Fibroblast of skin of scalp (primary cell): ENCODE measurements around the gene C15orf39.

Source experiments
- DNase-seq: peaks from one replicate; pipeline ENCODE4 v3.0.0-alpha.2; 2013

The C15orf39 gene

GRCh38 chr15:75172284-75172820 is 29.3 kb upstream of the C15orf39 start:
- DNase-seq = no peak

GRCh38 chr15:75174102-75174501 is 27.6 kb upstream of the C15orf39 start:
- no peak for DNase-seq

GRCh38 chr15:75174729-75175128 is 27.0 kb upstream of the C15orf39 start:
- DNase-seq = no peak

- DNase-seq = no peak
Measured at GRCh38 chr15:75176396-75176761, 25.3 kb upstream of the C15orf39 start.

GRCh38 chr15:75177360-75178071 is 24.2 kb upstream of the C15orf39 start:
- no peak for DNase-seq

- DNase-seq = no peak
Measured at GRCh38 chr15:75178171-75178937, 23.3 kb upstream of the C15orf39 start.

GRCh38 chr15:75178938-75179745 is 22.5 kb upstream of the C15orf39 start:
- DNase-seq = no peak

- no peak for DNase-seq
Measured at GRCh38 chr15:75179746-75180140, 21.9 kb upstream of the C15orf39 start.

GRCh38 chr15:75181780-75182179 is 19.9 kb upstream of the C15orf39 start:
- DNase-seq = no peak

GRCh38 chr15:75182187-75183131 is 19.2 kb upstream of the C15orf39 start:
- DNase-seq = no peak

- DNase-seq = no peak
Measured at GRCh38 chr15:75185271-75186029, 16.2 kb upstream of the C15orf39 start.

- no peak for DNase-seq
Measured at GRCh38 chr15:75186044-75186443, 15.6 kb upstream of the C15orf39 start.

- no peak for DNase-seq
Measured at GRCh38 chr15:75188499-75188898, 13.2 kb upstream of the C15orf39 start.

GRCh38 chr15:75191235-75191634 is 10.4 kb upstream of the C15orf39 start:
- no peak for DNase-seq

- no peak for DNase-seq
Measured at GRCh38 chr15:75192307-75192706, 9.4 kb upstream of the C15orf39 start.

- DNase-seq = no peak
Measured at GRCh38 chr15:75193272-75193671, 8.4 kb upstream of the C15orf39 start.

- DNase-seq = no peak
Measured at GRCh38 chr15:75193976-75194375, 7.7 kb upstream of the C15orf39 start.

- DNase-seq = no peak
Measured at GRCh38 chr15:75194397-75194796, 7.3 kb upstream of the C15orf39 start.

- no peak for DNase-seq
Measured at GRCh38 chr15:75195122-75195765, 6.4 kb upstream of the C15orf39 start.

- DNase-seq = no peak
Measured at GRCh38 chr15:75195766-75196241, 5.9 kb upstream of the C15orf39 start.
